GM23338 (cell line): ENCODE data around the gene DCBLD1. TPM values are rescaled to one million over a fixed set of nuclear protein-coding genes. Genes with fewer than 3 reads are reported as not detected.

Source experiments
- ATAC-seq: fragments of 200-7000 bp; cut with Tn5 transposase; 3 replicates; pipeline ENCODE4 v1.9.1; 2020
- DNase-seq: peaks from one replicate; pipeline ENCODE4 v3.0.0-alpha.2; 2015; ENCODE audit warnings: low spot score
- H2AFZ ChIP-seq: fragments of 200-600 bp; sonication (generic); 2 replicates; pipeline ENCODE4 v1.8.0; 2016; ENCODE audit warnings: antibody characterized with exemption, mild to moderate bottlenecking, moderate library complexity
- H3F3A ChIP-seq: fragments of 200-600 bp; sonication (generic); replicated peaks from 2 replicates; pipeline ENCODE4 v1.8.0; 2017; ENCODE audit warnings: antibody characterized with exemption, mixed run types, low read depth
- H3K27ac ChIP-seq: fragments of 200-600 bp; sonication (generic); 2 replicates; pipeline ENCODE4 v1.6.1; 2016; ENCODE audit warnings: low read depth
- H3K27me3 ChIP-seq: fragments of 200-600 bp; sonication (generic); 2 replicates; pipeline ENCODE4 v1.8.0; 2016; ENCODE audit warnings: mild to moderate bottlenecking, mixed run types, moderate library complexity; ENCODE audit not compliant: insufficient read depth
- H3K36me3 ChIP-seq: fragments of 200-600 bp; sonication (generic); 2 replicates; pipeline ENCODE4 v1.8.0; 2016; ENCODE audit warnings: mild to moderate bottlenecking; ENCODE audit not compliant: insufficient read depth
- H3K4me1 ChIP-seq: fragments of 200-600 bp; sonication (generic); 2 replicates; pipeline ENCODE4 v1.8.0; 2016; ENCODE audit warnings: mild to moderate bottlenecking, moderate library complexity; ENCODE audit not compliant: insufficient read depth
- H3K4me2 ChIP-seq: fragments of 200-600 bp; sonication (generic); 2 replicates; pipeline ENCODE4 v1.7.1; 2017; ENCODE audit warnings: mixed run types
- H3K4me3 ChIP-seq: fragments of 200-600 bp; sonication (generic); 2 replicates; pipeline ENCODE4 v1.6.1; 2016; ENCODE audit warnings: mixed run types
- H3K79me2 ChIP-seq: fragments of 200-600 bp; sonication (generic); replicated peaks from 2 replicates; pipeline ENCODE4 v1.8.0; 2017; ENCODE audit warnings: mild to moderate bottlenecking; ENCODE audit not compliant: insufficient read depth
- H3K9me2 ChIP-seq: fragments of 200-600 bp; sonication (generic); 2 replicates; pipeline ENCODE4 v1.8.0; 2017; ENCODE audit not compliant: insufficient read depth
- H4K20me1 ChIP-seq: fragments of 200-600 bp; sonication (generic); replicated peaks from 2 replicates; pipeline ENCODE4 v1.8.0; 2017; ENCODE audit warnings: mild to moderate bottlenecking; ENCODE audit not compliant: insufficient read depth
- H3K27ac Mint-ChIP-seq: 2 replicates; pipeline ENCODE4 v1.8.0; 2020; ENCODE audit warnings: inconsistent platforms, mild to moderate bottlenecking, moderate library complexity, mixed read lengths
- H3K27me3 Mint-ChIP-seq: 3 replicates; pipeline ENCODE4 v1.8.0; 2022; ENCODE audit warnings: low read depth, mild to moderate bottlenecking, moderate library complexity, mixed read lengths, inconsistent platforms; ENCODE audit not compliant: insufficient read depth, poor library complexity
- H3K36me3 Mint-ChIP-seq: 3 replicates; pipeline ENCODE4 v1.8.0; 2021; ENCODE audit warnings: low read depth, mild to moderate bottlenecking, inconsistent platforms, moderate library complexity, mixed read lengths
- H3K4me1 Mint-ChIP-seq: 3 replicates; pipeline ENCODE4 v1.8.0; 2020; ENCODE audit warnings: mild to moderate bottlenecking, inconsistent platforms, mixed read lengths
- H3K4me3 Mint-ChIP-seq: 3 replicates; pipeline ENCODE4 v1.8.0; 2021; ENCODE audit warnings: moderate library complexity, mild to moderate bottlenecking, inconsistent platforms, mixed read lengths
- H3K9me3 Mint-ChIP-seq: 3 replicates; pipeline ENCODE4 v1.8.0; 2020; ENCODE audit warnings: moderate library complexity, mild to moderate bottlenecking, inconsistent platforms, mixed read lengths
- CREB1 ChIP-seq: fragments of 250-450 bp; sonication (Bioruptor Pico); IDR thresholded peaks from 2 replicates; pipeline ENCODE4 v1.5.0; 2020; ENCODE audit warnings: low read depth, mild to moderate bottlenecking, moderate library complexity
- JUNB ChIP-seq: IDR thresholded peaks from one replicate; pipeline ENCODE4 v1.6.1; 2016; ENCODE audit warnings: antibody characterized with exemption; ENCODE audit not compliant: unreplicated experiment
- NANOG ChIP-seq: IDR thresholded peaks from 2 replicates; pipeline ENCODE4 v1.6.1; 2016; ENCODE audit warnings: antibody characterized with exemption, borderline replicate concordance
- POLR2AphosphoS5 ChIP-seq: IDR thresholded peaks from 2 replicates; pipeline ENCODE4 v1.6.1; 2016; ENCODE audit warnings: antibody characterized with exemption, low read depth
- STAT1 ChIP-seq: IDR thresholded peaks from one replicate; pipeline ENCODE4 v1.6.1; 2016; ENCODE audit warnings: antibody characterized with exemption; ENCODE audit not compliant: unreplicated experiment
- ZNF331 ChIP-seq: fragments of 250-450 bp; sonication (Bioruptor Pico); IDR thresholded peaks from 2 replicates; pipeline ENCODE4 v1.5.0; 2020; ENCODE audit warnings: low read depth, mild to moderate bottlenecking, moderate library complexity
- polyA plus RNA-seq: library from polyadenylated mRNA; unstranded; fragments of >200 nt; fragmentation: Nextera tagmentation; extraction: Ambion mirVana; gene quantifications from 2 replicates; pipeline ENCODE4 v1.2.1, GENCODE V29; 2016
- total RNA-seq: library from RNA; depleted of rRNA; stranded (reverse); fragments of >200 nt; shearing (Covaris generic); gene quantifications from 2 replicates; pipeline ENCODE4 v1.2.3, GENCODE V29; 2014
- TF ChIP-seq, protein P1 (sequence below), 2 experiments: fragments of 200-600 bp in 1 of 2; sonication (generic) in 1 of 2; conservative IDR thresholded peaks; 2 replicates each; pipeline versions ENCODE4 v1.5.1 to v1.6.1; 2016 to 2017; ENCODE audit warnings: antibody characterized with exemption in 2 of 2, low read depth in 2 of 2, mild to moderate bottlenecking in 2 of 2, moderate library complexity in 1 of 2
- TF ChIP-seq, protein P2 (sequence below): IDR thresholded peaks from one replicate; pipeline ENCODE4 v1.6.1; 2018; ENCODE audit warnings: antibody characterized with exemption; ENCODE audit not compliant: unreplicated experiment
- TF ChIP-seq, protein P3 (sequence below): fragments of 250-450 bp; sonication (Bioruptor Pico); IDR thresholded peaks from 2 replicates; pipeline ENCODE4 v1.5.0; 2020; ENCODE audit warnings: mild to moderate bottlenecking, moderate library complexity

DCBLD1 gene
- total and polyA plus RNA-seq, 2 experiments from 2014 or later: 4.2 to 7.6 TPM

DNA sequence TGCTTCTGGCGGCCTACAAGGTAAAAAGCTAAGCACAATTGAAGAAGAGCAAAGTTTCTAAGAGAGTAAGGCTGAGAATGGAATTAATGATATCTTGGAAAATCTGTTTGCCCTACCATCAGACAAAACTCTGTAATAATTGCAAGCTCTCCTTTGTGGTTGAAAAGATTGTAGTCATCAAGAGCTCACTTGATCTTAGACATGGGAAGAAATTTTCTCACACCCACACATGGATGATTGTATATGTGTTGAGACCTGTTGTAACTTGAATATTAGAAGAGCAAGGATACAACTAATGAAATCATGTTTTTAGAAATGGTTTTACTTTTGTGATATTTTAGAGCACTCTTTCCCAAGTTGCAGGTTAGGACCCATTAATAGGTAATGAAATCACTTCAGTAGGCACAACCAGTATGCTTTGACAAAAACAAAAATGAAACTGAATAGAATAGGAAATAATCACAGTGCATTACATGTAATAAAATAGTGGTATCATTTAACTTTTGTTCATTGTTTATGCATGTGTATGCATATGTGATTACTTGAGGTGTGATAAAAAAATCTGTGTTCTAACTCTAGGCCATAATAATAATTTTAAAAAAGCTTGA is 14.0 kb downstream of the DCBLD1 start:
- H3K4me2 ChIP-seq: no peak overlapping the region
- H3K4me3 ChIP-seq: no peak overlapping the region
- Mint-ChIP-seq H3K4me1 (peaks cover 6% of the 10 kb centered on the region; the same call in 2 of the 3 replicates), H3K9me3 (no peaks in the 10 kb centered on the region), H3K27ac (no peak overlapping the region), H3K4me3 (no peak overlapping the region), H3K36me3 (no peaks in the 10 kb centered on the region), H3K27me3 (no peaks in the 10 kb centered on the region)
- TF ChIP-seq STAT1: no peak
- TF ChIP-seq JUNB: no peak
- TF ChIP-seq NANOG: no peak
- TF ChIP-seq, protein P1, sequence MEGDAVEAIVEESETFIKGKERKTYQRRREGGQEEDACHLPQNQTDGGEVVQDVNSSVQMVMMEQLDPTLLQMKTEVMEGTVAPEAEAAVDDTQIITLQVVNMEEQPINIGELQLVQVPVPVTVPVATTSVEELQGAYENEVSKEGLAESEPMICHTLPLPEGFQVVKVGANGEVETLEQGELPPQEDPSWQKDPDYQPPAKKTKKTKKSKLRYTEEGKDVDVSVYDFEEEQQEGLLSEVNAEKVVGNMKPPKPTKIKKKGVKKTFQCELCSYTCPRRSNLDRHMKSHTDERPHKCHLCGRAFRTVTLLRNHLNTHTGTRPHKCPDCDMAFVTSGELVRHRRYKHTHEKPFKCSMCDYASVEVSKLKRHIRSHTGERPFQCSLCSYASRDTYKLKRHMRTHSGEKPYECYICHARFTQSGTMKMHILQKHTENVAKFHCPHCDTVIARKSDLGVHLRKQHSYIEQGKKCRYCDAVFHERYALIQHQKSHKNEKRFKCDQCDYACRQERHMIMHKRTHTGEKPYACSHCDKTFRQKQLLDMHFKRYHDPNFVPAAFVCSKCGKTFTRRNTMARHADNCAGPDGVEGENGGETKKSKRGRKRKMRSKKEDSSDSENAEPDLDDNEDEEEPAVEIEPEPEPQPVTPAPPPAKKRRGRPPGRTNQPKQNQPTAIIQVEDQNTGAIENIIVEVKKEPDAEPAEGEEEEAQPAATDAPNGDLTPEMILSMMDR (conservative IDR thresholded peaks at IDR 0.05; ENCODE audit: low read depth in 2 of 2): no peak
- no peak for TF ChIP-seq POLR2AphosphoS5
- TF ChIP-seq, protein P2, sequence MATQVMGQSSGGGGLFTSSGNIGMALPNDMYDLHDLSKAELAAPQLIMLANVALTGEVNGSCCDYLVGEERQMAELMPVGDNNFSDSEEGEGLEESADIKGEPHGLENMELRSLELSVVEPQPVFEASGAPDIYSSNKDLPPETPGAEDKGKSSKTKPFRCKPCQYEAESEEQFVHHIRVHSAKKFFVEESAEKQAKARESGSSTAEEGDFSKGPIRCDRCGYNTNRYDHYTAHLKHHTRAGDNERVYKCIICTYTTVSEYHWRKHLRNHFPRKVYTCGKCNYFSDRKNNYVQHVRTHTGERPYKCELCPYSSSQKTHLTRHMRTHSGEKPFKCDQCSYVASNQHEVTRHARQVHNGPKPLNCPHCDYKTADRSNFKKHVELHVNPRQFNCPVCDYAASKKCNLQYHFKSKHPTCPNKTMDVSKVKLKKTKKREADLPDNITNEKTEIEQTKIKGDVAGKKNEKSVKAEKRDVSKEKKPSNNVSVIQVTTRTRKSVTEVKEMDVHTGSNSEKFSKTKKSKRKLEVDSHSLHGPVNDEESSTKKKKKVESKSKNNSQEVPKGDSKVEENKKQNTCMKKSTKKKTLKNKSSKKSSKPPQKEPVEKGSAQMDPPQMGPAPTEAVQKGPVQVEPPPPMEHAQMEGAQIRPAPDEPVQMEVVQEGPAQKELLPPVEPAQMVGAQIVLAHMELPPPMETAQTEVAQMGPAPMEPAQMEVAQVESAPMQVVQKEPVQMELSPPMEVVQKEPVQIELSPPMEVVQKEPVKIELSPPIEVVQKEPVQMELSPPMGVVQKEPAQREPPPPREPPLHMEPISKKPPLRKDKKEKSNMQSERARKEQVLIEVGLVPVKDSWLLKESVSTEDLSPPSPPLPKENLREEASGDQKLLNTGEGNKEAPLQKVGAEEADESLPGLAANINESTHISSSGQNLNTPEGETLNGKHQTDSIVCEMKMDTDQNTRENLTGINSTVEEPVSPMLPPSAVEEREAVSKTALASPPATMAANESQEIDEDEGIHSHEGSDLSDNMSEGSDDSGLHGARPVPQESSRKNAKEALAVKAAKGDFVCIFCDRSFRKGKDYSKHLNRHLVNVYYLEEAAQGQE: no peak
- no peak for TF ChIP-seq CREB1 (CRISPR knock-in tag)
- no peak for TF ChIP-seq ZNF331 (CRISPR knock-in tag)
- TF ChIP-seq, protein P3, sequence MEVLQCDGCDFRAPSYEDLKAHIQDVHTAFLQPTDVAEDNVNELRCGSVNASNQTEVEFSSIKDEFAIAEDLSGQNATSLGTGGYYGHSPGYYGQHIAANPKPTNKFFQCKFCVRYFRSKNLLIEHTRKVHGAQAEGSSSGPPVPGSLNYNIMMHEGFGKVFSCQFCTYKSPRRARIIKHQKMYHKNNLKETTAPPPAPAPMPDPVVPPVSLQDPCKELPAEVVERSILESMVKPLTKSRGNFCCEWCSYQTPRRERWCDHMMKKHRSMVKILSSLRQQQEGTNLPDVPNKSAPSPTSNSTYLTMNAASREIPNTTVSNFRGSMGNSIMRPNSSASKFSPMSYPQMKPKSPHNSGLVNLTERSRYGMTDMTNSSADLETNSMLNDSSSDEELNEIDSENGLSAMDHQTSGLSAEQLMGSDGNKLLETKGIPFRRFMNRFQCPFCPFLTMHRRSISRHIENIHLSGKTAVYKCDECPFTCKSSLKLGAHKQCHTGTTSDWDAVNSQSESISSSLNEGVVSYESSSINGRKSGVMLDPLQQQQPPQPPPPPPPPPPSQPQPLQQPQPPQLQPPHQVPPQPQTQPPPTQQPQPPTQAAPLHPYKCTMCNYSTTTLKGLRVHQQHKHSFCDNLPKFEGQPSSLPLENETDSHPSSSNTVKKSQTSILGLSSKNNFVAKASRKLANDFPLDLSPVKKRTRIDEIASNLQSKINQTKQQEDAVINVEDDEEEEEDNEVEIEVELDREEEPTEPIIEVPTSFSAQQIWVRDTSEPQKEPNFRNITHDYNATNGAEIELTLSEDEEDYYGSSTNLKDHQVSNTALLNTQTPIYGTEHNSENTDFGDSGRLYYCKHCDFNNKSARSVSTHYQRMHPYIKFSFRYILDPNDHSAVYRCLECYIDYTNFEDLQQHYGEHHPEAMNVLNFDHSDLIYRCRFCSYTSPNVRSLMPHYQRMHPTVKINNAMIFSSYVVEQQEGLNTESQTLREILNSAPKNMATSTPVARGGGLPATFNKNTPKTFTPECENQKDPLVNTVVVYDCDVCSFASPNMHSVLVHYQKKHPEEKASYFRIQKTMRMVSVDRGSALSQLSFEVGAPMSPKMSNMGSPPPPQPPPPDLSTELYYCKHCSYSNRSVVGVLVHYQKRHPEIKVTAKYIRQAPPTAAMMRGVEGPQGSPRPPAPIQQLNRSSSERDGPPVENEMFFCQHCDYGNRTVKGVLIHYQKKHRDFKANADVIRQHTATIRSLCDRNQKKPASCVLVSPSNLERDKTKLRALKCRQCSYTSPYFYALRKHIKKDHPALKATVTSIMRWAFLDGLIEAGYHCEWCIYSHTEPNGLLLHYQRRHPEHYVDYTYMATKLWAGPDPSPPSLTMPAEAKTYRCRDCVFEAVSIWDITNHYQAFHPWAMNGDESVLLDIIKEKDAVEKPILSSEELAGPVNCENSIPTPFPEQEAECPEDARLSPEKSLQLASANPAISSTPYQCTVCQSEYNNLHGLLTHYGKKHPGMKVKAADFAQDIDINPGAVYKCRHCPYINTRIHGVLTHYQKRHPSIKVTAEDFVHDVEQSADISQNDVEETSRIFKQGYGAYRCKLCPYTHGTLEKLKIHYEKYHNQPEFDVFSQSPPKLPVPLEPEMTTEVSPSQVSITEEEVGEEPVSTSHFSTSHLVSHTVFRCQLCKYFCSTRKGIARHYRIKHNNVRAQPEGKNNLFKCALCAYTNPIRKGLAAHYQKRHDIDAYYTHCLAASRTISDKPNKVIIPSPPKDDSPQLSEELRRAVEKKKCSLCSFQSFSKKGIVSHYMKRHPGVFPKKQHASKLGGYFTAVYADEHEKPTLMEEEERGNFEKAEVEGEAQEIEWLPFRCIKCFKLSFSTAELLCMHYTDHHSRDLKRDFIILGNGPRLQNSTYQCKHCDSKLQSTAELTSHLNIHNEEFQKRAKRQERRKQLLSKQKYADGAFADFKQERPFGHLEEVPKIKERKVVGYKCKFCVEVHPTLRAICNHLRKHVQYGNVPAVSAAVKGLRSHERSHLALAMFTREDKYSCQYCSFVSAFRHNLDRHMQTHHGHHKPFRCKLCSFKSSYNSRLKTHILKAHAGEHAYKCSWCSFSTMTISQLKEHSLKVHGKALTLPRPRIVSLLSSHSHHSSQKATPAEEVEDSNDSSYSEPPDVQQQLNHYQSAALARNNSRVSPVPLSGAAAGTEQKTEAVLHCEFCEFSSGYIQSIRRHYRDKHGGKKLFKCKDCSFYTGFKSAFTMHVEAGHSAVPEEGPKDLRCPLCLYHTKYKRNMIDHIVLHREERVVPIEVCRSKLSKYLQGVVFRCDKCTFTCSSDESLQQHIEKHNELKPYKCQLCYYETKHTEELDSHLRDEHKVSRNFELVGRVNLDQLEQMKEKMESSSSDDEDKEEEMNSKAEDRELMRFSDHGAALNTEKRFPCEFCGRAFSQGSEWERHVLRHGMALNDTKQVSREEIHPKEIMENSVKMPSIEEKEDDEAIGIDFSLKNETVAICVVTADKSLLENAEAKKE: no peak
- no peaks in the 10 kb centered on the region for H3K36me3 ChIP-seq
- no peaks in the 10 kb centered on the region for H3K27me3 ChIP-seq
- H3K27ac ChIP-seq: no peak overlapping the region
- DNase-seq (no peak), ATAC-seq (no peak)
- no peaks in the 10 kb centered on the region for H3F3A ChIP-seq
- H3K9me2 ChIP-seq: no peaks in the 10 kb centered on the region
- H3K79me2 ChIP-seq: no peaks in the 10 kb centered on the region
- no peaks in the 10 kb centered on the region for H4K20me1 ChIP-seq
- no peak overlapping the region for H2AFZ ChIP-seq
- H3K4me1 ChIP-seq: no peaks in the 10 kb centered on the region
